ENCODE results near the gene ITGB3. TPM values are rescaled to one million over a fixed set of nuclear protein-coding genes. Genes with fewer than 3 reads are reported as not detected.
"Not testable (repeated sequence)": the region's sequence is repeated elsewhere in the genome, so short reads cannot be mapped to it uniquely, and the experiment has no call there.

Gene ITGB3
- total RNA-seq, 1 donor from 2014 or later, result 65.7 TPM

DNA sequence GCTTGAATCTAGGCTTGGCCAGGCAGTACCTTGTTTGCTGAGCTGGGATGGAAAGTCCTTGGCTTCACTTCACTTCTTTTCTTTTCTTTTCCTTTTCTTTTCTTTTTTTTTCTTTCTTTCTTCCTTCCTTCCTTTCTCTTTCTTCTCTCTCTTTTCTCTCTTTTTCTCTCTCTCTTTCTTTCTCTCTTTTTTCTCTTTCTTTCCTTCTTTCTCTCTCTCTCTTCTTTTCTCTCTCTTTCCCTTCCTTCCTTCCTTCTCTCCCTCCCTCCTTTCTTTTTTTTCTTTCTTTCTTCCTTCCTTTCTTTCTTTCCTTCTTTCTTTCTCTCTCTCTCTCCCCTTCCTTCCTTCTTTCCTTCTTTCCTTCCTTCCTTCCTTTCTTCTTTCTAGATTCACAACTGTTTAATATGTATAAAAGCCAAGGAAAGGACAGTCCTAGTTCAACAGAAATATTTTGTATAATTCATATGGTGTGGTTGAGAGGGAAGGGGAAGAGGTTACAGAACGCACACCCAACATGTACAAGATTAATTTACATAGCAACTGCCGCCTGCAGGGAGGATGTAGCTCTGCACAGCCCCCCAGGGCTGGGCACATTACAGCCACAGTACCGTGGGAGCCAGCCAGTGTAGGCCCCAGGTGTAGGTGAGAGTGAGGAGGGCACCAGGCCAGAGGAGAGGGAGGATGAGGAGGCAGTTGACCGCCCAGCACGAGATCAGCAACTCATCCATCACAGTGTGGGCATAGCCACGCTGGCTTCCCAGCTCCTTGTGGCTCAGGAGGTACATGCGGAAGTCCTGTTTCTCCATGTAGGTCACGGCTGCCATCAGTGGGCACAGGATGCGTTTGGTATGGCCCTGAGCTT lies 9.7 kb upstream of the ITGB3 start:
- no peak for DNase-seq (ENCODE audit: low read depth in 2 of 2)

GRCh38 chr17:47244697-47245096 lies 8.9 kb upstream of the ITGB3 start:
- no peak for DNase-seq (ENCODE audit: low read depth in 2 of 2)

GRCh38 chr17:47246120-47246519 lies 7.5 kb upstream of the ITGB3 start:
- no peak for DNase-seq (ENCODE audit: low read depth in 2 of 2)

DNA sequence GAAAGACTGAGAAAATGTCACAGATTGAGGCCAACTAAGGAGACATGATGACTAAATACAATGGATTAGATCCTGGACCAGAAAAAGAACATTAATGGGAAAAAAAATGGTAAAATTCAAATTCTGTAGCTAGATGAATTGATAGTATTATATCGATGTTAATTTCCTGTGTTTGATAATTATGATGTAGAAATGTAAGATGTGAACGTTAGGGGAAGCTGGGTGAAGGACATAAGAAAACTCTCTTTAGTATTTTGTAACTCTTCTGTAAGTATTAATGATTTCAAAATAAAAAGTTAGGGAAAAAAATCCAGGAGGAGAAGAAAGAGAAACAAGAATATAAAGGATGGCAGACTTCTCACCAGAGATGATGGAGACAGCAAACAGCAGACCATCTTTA lies 2.8 kb upstream of the ITGB3 start:
- DNase-seq (ENCODE audit: low read depth in 2 of 2), result no peak

DNA sequence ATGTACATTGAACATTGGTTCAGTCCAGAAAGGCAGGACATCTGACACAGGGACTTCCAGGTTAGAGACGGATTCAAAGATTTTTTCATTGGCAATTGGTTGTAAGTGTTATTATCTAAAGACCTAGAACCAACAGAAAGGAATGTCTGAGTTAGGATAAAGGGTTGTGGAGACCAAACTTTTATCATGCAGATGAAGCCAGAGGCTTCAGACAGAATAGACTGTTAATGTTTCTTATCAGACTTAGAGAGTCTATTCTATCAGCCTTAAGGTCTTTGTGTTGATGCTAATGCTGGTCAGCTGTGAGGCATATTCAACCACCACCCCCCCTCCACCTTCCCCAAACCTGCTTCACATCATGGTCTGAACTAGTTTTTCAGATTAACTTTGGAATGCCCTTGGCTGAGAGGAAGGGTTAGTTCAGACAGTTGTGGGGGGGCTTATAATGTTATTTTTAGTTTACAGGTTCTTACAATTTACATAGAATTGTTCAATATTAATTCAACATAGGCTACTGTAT lies 2.1 kb upstream of the ITGB3 start:
- DNase-seq (ENCODE audit: low read depth in 2 of 2), result no peak

- no peak for DNase-seq (ENCODE audit: low read depth in 2 of 2)
Measured at GRCh38 chr17:47252209-47252608, 1.4 kb upstream of the ITGB3 start.

- no peak for DNase-seq (ENCODE audit: low read depth in 2 of 2)
Measured at GRCh38 chr17:47252766-47253512, 688 bp upstream of the ITGB3 start.

- no peak for DNase-seq (ENCODE audit: low read depth in 2 of 2)
Measured at GRCh38 chr17:47254403-47254943, 846 bp downstream of the ITGB3 start.

DNA sequence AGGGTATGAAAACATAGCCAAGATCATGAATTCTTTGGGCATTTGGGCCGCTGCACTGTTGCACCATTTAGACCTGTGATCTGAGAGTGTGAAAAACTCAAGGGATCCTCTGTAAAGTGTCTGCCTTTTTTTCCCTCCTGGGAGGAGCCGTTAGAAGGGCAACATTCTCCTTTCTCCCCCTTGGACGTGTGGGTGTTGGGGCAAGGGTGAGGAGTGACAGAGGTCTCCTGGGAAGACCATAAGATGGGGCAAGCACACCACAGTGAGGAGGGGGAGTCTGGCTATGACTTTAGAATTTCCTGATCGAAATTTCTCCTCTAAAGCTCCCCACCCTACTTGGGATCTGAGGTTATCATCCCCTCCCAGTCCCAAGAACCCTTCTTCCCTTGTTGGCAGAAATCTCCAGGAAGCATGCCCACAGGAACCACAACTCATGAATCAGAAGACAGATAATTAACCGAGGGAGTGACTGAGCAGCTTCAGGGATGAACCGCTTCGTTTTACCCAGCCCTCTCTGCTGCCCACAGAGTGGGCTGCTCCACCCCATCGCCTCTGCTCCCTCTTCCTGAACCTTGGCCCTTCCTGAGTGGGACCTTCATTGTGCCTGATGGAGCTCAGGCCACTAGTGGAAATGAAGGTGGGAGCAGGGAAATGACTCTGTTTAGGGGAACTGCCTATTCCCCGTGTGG lies 4.2 kb downstream of the ITGB3 start:
- peak; percentile 29 to 65 for DNase-seq (ENCODE audit: low read depth in 2 of 2)

DNA sequence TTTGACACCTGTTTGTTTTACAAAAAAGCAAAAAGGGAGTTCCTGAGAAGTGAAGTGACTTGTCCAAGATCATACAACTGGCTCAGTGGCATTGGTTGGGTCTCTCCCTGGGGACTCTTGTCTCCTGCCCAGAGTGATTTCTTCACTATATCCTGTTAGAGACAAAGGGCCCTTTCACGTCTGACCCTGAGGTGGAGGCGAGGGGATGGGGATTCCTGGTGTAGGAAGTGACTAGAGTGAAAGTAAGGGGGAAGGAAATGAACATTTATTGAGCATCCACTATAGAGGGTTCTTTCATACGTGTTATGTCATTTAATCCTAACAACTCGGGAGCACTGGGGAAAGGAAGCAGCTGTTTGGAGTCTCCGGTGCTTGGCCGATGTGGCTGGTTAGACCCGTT lies 9.0 kb downstream of the ITGB3 start:
- DNase-seq (ENCODE audit: low read depth in 2 of 2), result peak; percentile 43 to 71

DNA sequence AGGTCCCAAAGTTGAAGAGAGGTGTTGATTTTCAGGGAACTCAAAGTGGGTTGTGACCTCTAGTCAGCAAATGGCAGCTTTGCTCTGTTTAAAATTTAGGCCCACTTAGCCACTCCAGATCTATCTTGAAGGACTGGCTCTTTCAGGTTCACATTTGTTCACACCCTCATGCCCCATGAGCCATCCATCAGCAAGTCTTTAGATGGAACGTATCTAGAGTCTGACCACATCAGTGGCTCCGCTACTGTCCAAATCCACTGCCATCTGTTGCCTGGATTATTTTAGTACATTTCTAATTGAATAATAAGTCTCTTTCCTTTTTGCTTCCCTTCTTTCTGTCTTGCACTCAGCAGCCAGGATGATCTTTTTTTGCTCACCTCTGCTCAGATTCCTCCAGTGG lies 10.5 kb downstream of the ITGB3 start:
- no peak for DNase-seq (ENCODE audit: low read depth in 2 of 2)

GRCh38 chr17:47265983-47266541 lies 12.4 kb downstream of the ITGB3 start:
- peak; percentile 59 to 91 for DNase-seq (ENCODE audit: low read depth in 2 of 2)

- DNase-seq (ENCODE audit: low read depth in 2 of 2), result peak in 1 of 2 donors; percentile 15
Measured at GRCh38 chr17:47266782-47267181, 13.2 kb downstream of the ITGB3 start.

DNA sequence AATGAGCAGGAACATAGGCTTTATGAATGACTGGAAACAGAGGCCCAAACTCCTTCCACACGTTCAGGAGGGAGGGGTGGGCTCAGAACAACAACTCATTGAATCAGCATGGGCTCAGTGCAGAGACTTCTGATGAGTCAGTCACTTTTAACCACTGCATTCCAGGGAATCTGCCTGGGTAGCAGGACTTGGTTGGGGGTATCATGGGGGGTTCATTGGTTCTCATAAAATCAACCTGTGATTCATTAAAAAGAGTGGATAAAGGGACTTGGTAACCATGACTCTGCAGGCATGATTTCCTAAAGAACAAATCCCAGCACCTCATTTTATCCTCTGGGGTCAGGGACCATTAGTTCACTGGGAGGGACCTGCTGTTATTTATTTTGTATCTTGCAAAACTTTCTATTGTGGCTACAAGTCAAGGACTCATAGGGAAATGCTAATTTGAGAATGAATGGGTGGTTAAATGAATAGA lies 13.8 kb downstream of the ITGB3 start:
- DNase-seq (ENCODE audit: low read depth in 2 of 2), result peak in 1 of 2 donors; percentile 51

- DNase-seq (ENCODE audit: low read depth in 2 of 2), result not testable (repeated sequence)
Measured at GRCh38 chr17:47268964-47269363, 15.3 kb downstream of the ITGB3 start.

DNA sequence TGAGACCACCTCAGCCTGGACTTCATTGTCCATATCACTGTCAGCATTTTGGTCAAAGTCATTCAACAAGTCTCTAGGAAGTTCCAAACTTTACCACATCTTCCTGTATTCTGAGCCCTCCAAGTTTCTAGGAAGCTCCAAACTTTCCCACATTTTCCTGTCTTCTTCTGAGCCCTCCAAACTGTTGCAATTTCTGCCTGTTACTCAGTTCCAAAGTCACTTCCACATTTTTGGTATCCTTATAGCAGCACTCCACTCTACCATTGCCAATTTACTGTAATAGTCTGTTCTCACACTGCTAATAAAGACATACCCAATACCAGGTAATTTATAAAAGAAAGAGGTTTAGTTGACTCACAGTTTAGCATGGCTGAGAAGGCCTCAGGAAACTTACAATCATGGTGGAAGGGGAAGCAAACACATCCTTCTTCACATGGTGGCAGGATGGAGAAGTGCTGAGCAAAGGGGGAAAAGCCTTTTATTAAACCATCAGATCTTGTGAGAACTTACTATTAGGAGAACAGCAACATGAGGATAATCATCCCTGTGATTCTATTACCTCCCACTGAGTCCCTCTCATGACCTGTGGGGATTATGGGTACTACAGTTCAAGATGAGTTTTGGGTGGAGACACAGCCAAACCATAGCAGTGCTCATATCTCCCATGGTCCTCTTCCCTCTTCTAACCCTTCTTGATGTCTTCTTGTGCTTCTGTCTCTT lies 16.1 kb downstream of the ITGB3 start:
- not testable (repeated sequence) for DNase-seq (ENCODE audit: low read depth in 2 of 2)

DNA sequence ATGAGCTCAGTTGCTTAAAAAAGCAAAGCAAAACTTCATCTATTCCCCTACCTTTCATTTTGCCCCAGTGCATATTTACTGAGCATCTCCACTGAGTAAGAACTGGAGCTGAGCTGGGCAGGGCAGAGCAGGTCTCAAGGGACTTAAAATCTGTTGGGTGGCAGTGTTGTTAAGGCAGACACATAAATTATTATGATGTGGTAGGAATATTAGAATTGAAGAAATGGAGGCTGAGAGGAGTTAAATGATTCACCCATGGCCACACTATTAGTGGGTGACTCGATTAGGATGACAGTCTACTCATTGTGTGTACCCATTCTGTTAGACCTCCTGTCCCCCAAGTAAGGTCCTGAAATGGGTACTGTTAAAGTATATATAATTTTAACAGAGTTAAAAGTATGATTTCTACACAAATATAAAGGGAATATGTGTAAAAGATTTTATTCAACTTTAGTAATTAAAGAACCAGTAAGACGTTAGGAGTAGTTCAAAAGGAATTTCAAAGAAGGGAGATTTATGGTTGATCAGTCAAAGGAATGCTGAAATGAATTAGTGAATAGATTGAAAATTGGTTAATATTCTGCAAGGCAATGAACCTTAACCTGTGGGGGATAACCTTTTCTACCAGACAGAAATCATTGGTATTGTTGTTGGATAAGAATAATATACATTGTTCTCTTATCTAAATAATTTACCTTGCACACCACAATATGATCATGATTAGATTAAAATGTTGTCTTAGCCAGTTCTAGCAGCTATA lies 17.5 kb downstream of the ITGB3 start:
- DNase-seq (ENCODE audit: low read depth in 2 of 2), result no peak

DNA sequence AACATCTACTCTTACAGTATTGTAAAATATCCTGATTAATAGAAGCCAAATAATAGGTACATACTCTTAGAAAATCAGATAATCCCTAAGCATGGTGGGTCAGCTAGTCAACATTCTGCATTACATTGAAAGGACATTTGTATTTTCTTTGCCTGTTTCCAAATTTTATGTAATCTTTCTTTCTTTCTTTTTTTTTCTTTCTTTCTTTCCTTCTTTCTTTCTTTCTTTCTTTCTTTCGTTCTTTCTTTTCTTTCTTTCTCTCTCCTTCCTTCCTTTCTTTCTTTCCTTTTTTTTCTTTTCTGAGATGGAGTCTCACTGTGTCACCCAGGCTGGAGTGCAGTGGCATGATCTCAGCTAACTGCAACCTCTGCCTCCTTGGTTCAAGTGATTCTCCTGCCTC lies 18.9 kb downstream of the ITGB3 start:
- DNase-seq (ENCODE audit: low read depth in 2 of 2), result no peak

- DNase-seq (ENCODE audit: low read depth in 2 of 2), result no peak
Measured at GRCh38 chr17:47273245-47273644, 19.6 kb downstream of the ITGB3 start.
